ENCODE measurements around the gene HINT2.

DNA sequence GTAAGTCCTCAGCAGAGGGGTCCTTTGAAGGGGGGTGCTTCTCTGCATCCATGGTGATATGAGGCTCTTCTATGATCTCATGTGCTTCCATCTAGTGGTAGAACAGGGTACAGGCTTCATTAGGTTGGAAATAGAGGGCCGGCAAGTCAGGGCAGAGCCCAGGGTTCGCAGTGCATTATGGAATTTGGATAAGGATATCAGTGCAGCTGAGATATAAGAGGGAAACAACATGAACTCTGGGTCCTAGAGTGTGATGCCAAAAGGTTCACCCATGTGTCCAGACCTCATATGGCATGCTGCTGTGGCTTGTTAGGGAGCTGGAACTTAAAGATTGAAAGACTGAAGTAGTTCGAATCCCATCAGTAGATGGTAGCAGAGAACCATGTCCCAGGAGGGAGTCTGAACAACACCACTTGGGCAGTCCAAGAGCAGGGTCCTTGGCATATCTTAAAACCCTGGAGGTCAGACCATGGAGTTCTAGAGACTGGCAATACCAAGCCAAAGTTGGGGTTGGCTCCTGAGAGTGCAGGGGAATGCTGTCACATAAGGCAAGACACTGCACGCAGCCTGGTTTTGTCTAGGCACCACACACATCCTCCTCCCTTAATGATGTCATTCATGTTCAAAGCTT lies 11.3 kb upstream of the HINT2 start:
- TF ChIP-seq, protein P1, sequence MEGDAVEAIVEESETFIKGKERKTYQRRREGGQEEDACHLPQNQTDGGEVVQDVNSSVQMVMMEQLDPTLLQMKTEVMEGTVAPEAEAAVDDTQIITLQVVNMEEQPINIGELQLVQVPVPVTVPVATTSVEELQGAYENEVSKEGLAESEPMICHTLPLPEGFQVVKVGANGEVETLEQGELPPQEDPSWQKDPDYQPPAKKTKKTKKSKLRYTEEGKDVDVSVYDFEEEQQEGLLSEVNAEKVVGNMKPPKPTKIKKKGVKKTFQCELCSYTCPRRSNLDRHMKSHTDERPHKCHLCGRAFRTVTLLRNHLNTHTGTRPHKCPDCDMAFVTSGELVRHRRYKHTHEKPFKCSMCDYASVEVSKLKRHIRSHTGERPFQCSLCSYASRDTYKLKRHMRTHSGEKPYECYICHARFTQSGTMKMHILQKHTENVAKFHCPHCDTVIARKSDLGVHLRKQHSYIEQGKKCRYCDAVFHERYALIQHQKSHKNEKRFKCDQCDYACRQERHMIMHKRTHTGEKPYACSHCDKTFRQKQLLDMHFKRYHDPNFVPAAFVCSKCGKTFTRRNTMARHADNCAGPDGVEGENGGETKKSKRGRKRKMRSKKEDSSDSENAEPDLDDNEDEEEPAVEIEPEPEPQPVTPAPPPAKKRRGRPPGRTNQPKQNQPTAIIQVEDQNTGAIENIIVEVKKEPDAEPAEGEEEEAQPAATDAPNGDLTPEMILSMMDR (IDR thresholded peaks at IDR 0.05) = peak; percentile 65 to 83 (median 78)
- TF ChIP-seq POLR2A (IDR thresholded peaks at IDR 0.05) = no peak

All from heart left ventricle (tissue), 13 donors.